HL-60 (cell line): ENCODE measurements around the gene CASP8AP2.

Experiments
- DNase-seq, 2 experiments: peaks; one replicate each; pipeline ENCODE4 v3.0.0-alpha.2; 2010 to 2020; ENCODE audit warnings: low read depth in 1 of 2, low spot score in 1 of 2
- H3K27ac ChIP-seq: fragments of 250-450 bp; sonication (Bioruptor Pico); replicated peaks from 2 replicates; pipeline ENCODE4 v1.5.1; 2020; ENCODE audit warnings: mild to moderate bottlenecking, moderate library complexity
- H3K27me3 ChIP-seq: fragments of 250-450 bp; sonication (Bioruptor Pico); 2 replicates; pipeline ENCODE4 v1.5.1; 2021; ENCODE audit warnings: mild to moderate bottlenecking, moderate library complexity; ENCODE audit not compliant: insufficient read depth, poor library complexity, severe bottlenecking
- H3K4me3 ChIP-seq: replicated peaks from 2 replicates; pipeline ENCODE4 v1.5.1; 2011; ENCODE audit warnings: mild to moderate bottlenecking, control low read depth, low read length; ENCODE audit not compliant: insufficient read depth
- CTCF ChIP-seq: IDR thresholded peaks from one replicate; pipeline ENCODE4 v1.5.1; 2011; ENCODE audit warnings: low read length, control low read depth, inconsistent platforms; ENCODE audit not compliant: insufficient read depth
- GABPA ChIP-seq: IDR thresholded peaks from 2 replicates; pipeline ENCODE4 v1.6.1; 2012; ENCODE audit warnings: low read depth
- POLR2AphosphoS5 ChIP-seq: IDR thresholded peaks from 2 replicates; pipeline ENCODE4 v1.6.1; 2012; ENCODE audit warnings: low read depth
- REST ChIP-seq: IDR thresholded peaks from 2 replicates; pipeline ENCODE4 v1.6.1; 2012; ENCODE audit warnings: low read depth; ENCODE audit not compliant: insufficient replicate concordance
- SPI1 ChIP-seq: IDR thresholded peaks from 2 replicates; pipeline ENCODE4 v1.6.1; 2012; ENCODE audit warnings: low read depth, mild to moderate bottlenecking, borderline replicate concordance

The CASP8AP2 gene

GRCh38 chr6:89834884-89835792, 5.5 kb downstream of the CASP8AP2 start:
- Histone ChIP-seq H3K27me3 (no peaks in the 10 kb centered on the region), H3K27ac (no peak overlapping the region), H3K4me3 (no peak overlapping the region)
- DNase-seq, result no peak
- no peak for TF ChIP-seq CTCF
- no peak for TF ChIP-seq REST
- no peak for TF ChIP-seq SPI1
- no peak for TF ChIP-seq GABPA
- no peak for TF ChIP-seq POLR2AphosphoS5

GRCh38 chr6:89836639-89837222, 7.1 kb downstream of the CASP8AP2 start:
- H3K27me3 ChIP-seq, result no peaks in the 10 kb centered on the region
- H3K27ac ChIP-seq, result no peak overlapping the region
- H3K4me3 ChIP-seq, result no peak overlapping the region
- DNase-seq, result peak in 1 of 2 experiments; percentile 31
- TF ChIP-seq SPI1 (no peak), POLR2AphosphoS5 (no peak), GABPA (no peak), CTCF (no peak), REST (no peak)

GRCh38 chr6:89840538-89840937, 10.9 kb downstream of the CASP8AP2 start:
- Histone ChIP-seq H3K27me3 (no peaks in the 10 kb centered on the region), H3K4me3 (no peak overlapping the region), H3K27ac (no peak overlapping the region)
- TF ChIP-seq REST, result no peak
- TF ChIP-seq POLR2AphosphoS5, result peak; percentile 31; the same call in 1 of the 2 replicates
- TF ChIP-seq GABPA, result no peak
- peak; percentile 11 to 33 for DNase-seq
